HepG2 (cell line): ENCODE results near the gene ME3. TPM values are rescaled to one million over a fixed set of nuclear protein-coding genes. Genes with fewer than 3 reads are reported as not detected.

Experiments used
- ATAC-seq: fragments of 200-7000 bp; cut with Tn5 transposase; 3 replicates; pipeline ENCODE4 v1.9.1; 2020; ENCODE audit warnings: mild to moderate bottlenecking, moderate library complexity
- BruUV-seq: library from RNA; stranded (reverse); fragments of 400-500 nt; replicated peaks from 2 replicates; lab custom pipeline; 2021; lab: Mats Ljungman, UMichigan
- CTCF ChIA-PET: fragments of 300-600 bp; formaldehyde crosslinking; extraction: SDS; loops from one replicate; lab custom pipeline; 2021; ENCODE audit warnings: low total read pairs, inconsistent platforms, low intra/inter-chr PET ratio; lab: Yijun Ruan, JAX
- POLR2A ChIA-PET: fragments of 350-600 bp; sonication (Branson Sonifier 250); formaldehyde crosslinking; loops from one replicate; lab custom pipeline; 2020; ENCODE audit warnings: antibody characterized with exemption, inconsistent platforms; lab: Yijun Ruan, JAX
- DNase-seq: peaks from one replicate; pipeline ENCODE4 v3.0.0-alpha.2; 2015; ENCODE audit warnings: low spot score
- FAIRE-seq: peaks from 3 replicates; lab custom pipeline; 2011; peaks lifted over from hg19 to GRCh38; lab: Jason Lieb, UNC
- H2AFZ ChIP-seq: one replicate; pipeline ENCODE4 v1.6.1; 2011; ENCODE audit warnings: low read length, inconsistent platforms
- H3K27ac ChIP-seq: fragments of 300-600 bp; 3 replicates; pipeline ENCODE4 v1.8.0; 2011; ENCODE audit warnings: mixed run types, mild to moderate bottlenecking, mixed read lengths, low read length, inconsistent platforms; ENCODE audit not compliant: insufficient read depth; ENCODE audit errors: extremely low read length
- H3K27me3 ChIP-seq, 2 experiments: fragments of 200-600 bp in 1 of 2; 2 replicates in 1 of 2; 3 replicates in 1 of 2; pipeline versions ENCODE4 v1.6.0 to v1.8.0; 2011; ENCODE audit warnings: low read length in 2 of 2, mild to moderate bottlenecking in 2 of 2, moderate library complexity in 2 of 2, inconsistent platforms in 1 of 2; ENCODE audit not compliant: insufficient read depth in 2 of 2, control insufficient read depth in 1 of 2
- H3K36me3 ChIP-seq, 2 experiments: fragments of 200-600 bp in 1 of 2; replicated peaks in 1 of 2; 2 replicates in 1 of 2; 3 replicates in 1 of 2; pipeline versions ENCODE4 v1.5.1 to v1.8.0; 2011; ENCODE audit warnings: low read length in 2 of 2, inconsistent platforms in 1 of 2; ENCODE audit not compliant: insufficient read depth in 2 of 2, control insufficient read depth in 1 of 2
- H3K4me1 ChIP-seq: 2 replicates; pipeline ENCODE4 v1.5.1; 2012; ENCODE audit warnings: low read length, inconsistent platforms; ENCODE audit not compliant: insufficient read depth
- H3K4me2 ChIP-seq: 2 replicates; pipeline ENCODE4 v1.6.0; 2011; ENCODE audit warnings: low read depth, low read length, inconsistent platforms
- H3K4me3 ChIP-seq, 3 experiments: fragments of 200-600 bp in 1 of 3; sonication (generic), shearing (Covaris generic) in 1 of 3; replicated peaks in 1 of 3; 2 replicates each; pipeline ENCODE4 v1.5.1; 2011 to 2016; ENCODE audit warnings: low read length in 3 of 3, inconsistent platforms in 2 of 3, low read depth in 2 of 3, mild to moderate bottlenecking in 2 of 3, control low read depth in 1 of 3, mixed read lengths in 1 of 3; ENCODE audit not compliant: insufficient read depth in 1 of 3
- H3K79me2 ChIP-seq: one replicate; pipeline ENCODE4 v1.6.1; 2011; ENCODE audit warnings: low read length, inconsistent platforms; ENCODE audit not compliant: insufficient read depth
- H3K9ac ChIP-seq: 2 replicates; pipeline ENCODE4 v1.6.0; 2011; ENCODE audit warnings: mild to moderate bottlenecking, low read depth, low read length, inconsistent platforms; ENCODE audit not compliant: insufficient read depth
- H3K9me3 ChIP-seq: 2 replicates; pipeline ENCODE4 v1.5.1; 2012; ENCODE audit warnings: mild to moderate bottlenecking, low read length
- H4K20me1 ChIP-seq: 2 replicates; pipeline ENCODE4 v1.6.0; 2011; ENCODE audit warnings: inconsistent platforms, mild to moderate bottlenecking, low read length, moderate library complexity; ENCODE audit not compliant: insufficient read depth
- NAIF1 ChIP-seq: sonication (generic); formaldehyde crosslinking; IDR thresholded peaks from 2 replicates; pipeline ENCODE4 v1.5.0; 2020; ENCODE audit warnings: mild to moderate bottlenecking, missing genetic modification reagents, borderline replicate concordance
- RBM22 ChIP-seq: fragments of 200-400 bp; formaldehyde crosslinking; optimal IDR thresholded peaks from 2 replicates; pipeline ENCODE3; 2017; ENCODE audit warnings: mild to moderate bottlenecking, low read length, moderate library complexity
- SMARCC2 ChIP-seq: fragments of 450-650 bp; IDR thresholded peaks from 2 replicates; pipeline ENCODE4 v1.6.1; 2017; ENCODE audit warnings: antibody characterized with exemption, mild to moderate bottlenecking
- STAT5B ChIP-seq: sonication (generic); formaldehyde crosslinking; IDR thresholded peaks from 2 replicates; pipeline ENCODE4 v1.4.0; 2020; ENCODE audit warnings: missing genetic modification reagents
- ZBTB42 ChIP-seq: sonication (generic); formaldehyde crosslinking; IDR thresholded peaks from 2 replicates; pipeline ENCODE4 v1.5.0; 2020; ENCODE audit warnings: mild to moderate bottlenecking, missing genetic modification reagents
- ZMAT3 ChIP-seq: sonication (generic); formaldehyde crosslinking; conservative IDR thresholded peaks from 2 replicates; pipeline ENCODE4 v1.7.0; 2021; ENCODE audit warnings: missing genetic modification reagents
- ZNF121 ChIP-seq: sonication (generic); formaldehyde crosslinking; IDR thresholded peaks from 2 replicates; pipeline ENCODE4 v1.5.0; 2020; ENCODE audit warnings: mild to moderate bottlenecking, missing genetic modification reagents
- ZNF143 ChIP-seq: sonication (generic); formaldehyde crosslinking; IDR thresholded peaks from 2 replicates; pipeline ENCODE4 v1.4.0; 2020; ENCODE audit warnings: missing genetic modification reagents
- WGBS: methylation state at CpG from one replicate; pipeline ENCODE4 v1.1.6; 2017; ENCODE audit warnings: low lambda C conversion rate; 5-methylcytosine and 5-hydroxymethylcytosine counted together
- in situ Hi-C: cut with HindIII; loops from 2 replicates; pipeline ENCODE4 v1.10.0; 2017; ENCODE audit warnings: low pct_unique_long_range_greater_than_20kb; ENCODE audit not compliant: extremely low pct_ligation_motif_present
- intact Hi-C: fragments of 100-400 bp; cut with micrococcal nuclease; formaldehyde crosslinking; loops from one replicate; pipeline ENCODE4 v1.10.0; 2022; ENCODE audit not compliant: unreplicated experiment
- polyA plus RNA-seq, 8 experiments: library from polyadenylated mRNA; depleted of rRNA in 3 of 8; stranded (reverse) in 7 of 8; unstranded in 1 of 8; fragments of >200 nt; fragmentation: Illumina TruSeq in 4 of 8; extraction: Trizol in 4 of 8; gene quantifications; 2 replicates each; pipeline versions ENCODE4 v1.2.1 to v1.2.3, GENCODE V29; 2011 to 2016; ENCODE audit warnings: low read depth in 4 of 8, missing spikeins in 1 of 8, mixed read lengths in 1 of 8; ENCODE audit not compliant: insufficient read depth in 1 of 8
- total RNA-seq, 5 experiments: library from RNA; depleted of rRNA; stranded (reverse); fragments of >200 nt; fragmentation: Illumina TruSeq; extraction: Trizol; gene quantifications; 2 replicates each; pipeline ENCODE4 v1.2.3, GENCODE V29; 2016; ENCODE audit warnings: low read depth in 1 of 5

The ME3 gene
- total and polyA plus RNA-seq, 2 of the 13 experiments (the other 11 are each of a cell fraction or from before 2014, with no cell fraction given), result not detected

DNA sequence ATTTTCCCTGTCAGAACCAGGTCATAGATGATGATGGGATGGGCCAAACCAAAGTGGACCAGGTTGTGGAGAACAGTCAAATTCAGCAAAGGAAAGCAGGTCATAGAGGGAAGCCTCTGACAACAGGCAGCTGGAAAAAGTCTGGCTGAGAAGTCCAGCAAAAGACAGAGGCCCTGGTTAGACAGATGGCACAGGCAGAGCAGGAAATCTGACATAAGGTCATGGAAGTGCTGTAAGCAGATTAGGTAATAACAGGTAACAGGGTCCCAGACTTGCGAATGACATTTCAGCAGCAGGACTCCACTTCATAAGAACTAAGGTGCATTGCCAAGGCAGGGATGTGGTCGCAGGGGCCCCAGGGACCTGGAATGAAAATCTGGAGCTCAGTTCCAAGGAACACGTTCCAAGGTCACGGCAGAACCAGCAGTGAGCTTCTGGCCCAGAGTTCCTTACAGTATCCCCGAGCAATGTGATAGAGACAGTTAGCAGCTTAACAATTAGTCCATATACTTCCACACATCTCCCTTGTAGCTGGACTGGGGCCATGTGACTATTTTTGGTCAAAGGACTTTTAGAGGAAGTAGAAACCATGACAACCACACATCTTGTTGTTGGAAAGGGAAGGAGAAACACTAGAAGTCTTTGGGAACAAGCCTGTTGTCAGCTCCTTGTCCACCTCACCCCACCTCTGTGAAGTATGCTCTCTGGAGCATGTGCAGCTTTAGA, 75.4 kb downstream of the ME3 start:
- no peak overlapping the region for H3K9ac ChIP-seq
- 51% methylated on average over 5 of the region's 5 CpGs for WGBS
- H3K27me3 ChIP-seq, result no peaks in the 10 kb centered on the region
- H4K20me1 ChIP-seq, result no peaks in the 10 kb centered on the region
- no peaks in the 10 kb centered on the region for H3K79me2 ChIP-seq
- in situ Hi-C loops, result loop anchor here (10.0 kb wide), 1 partner anchor 112 kb away; no protein-coding TSS in a partner anchor
- H3K4me1 ChIP-seq, result peaks cover 19% of the 10 kb centered on the region
- no peaks in the 10 kb centered on the region for H3K9me3 ChIP-seq
- no TSS peak for BruUV-seq
- CTCF ChIA-PET, result no interaction called here
- FAIRE-seq, result no peak
- H3K4me3 ChIP-seq, result no peak overlapping the region
- intact Hi-C loops, result no loop called here
- no peaks in the 10 kb centered on the region for H3K36me3 ChIP-seq
- no peak overlapping the region for H3K27ac ChIP-seq
- no peak for ATAC-seq
- no peak overlapping the region for H3K4me2 ChIP-seq
- no peak for DNase-seq
- POLR2A ChIA-PET, result no interaction called here
- TF ChIP-seq STAT5B (CRISPR knock-in tag) (no peak), SMARCC2 (no peak), ZNF121 (CRISPR knock-in tag) (no peak), ZBTB42 (no peak), NAIF1 (CRISPR knock-in tag) (no peak), ZNF143 (no peak), ZMAT3 (CRISPR knock-in tag) (no peak)
- no peak overlapping the region for H2AFZ ChIP-seq

DNA sequence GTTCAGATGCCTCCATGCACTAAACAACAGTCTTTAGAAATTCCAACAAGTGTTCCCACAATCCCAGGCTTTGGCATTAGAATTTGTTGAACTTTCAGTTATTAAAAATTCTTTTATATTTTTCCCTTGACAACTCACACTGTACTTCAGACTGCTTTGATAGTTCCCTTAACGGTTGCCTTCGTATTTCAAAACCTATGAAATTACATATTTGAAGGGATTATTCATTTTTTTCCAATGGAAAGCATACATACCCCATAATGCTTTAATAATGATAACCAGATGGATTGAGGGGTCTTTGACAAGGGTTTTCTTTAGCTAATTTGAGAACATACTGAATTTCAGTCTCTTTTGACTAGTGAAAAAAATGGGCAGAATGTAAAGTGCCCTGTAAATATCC, 76.5 kb downstream of the ME3 start:
- no peak for ATAC-seq
- H3K27me3 ChIP-seq, result no peaks in the 10 kb centered on the region
- ChIA-PET CTCF (no interaction called here), POLR2A (no interaction called here)
- no peak for FAIRE-seq
- intact Hi-C loops, result no loop called here
- no peaks in the 10 kb centered on the region for H3K9me3 ChIP-seq
- H2AFZ ChIP-seq, result no peak overlapping the region
- H3K9ac ChIP-seq, result no peak overlapping the region
- 25% methylated on average over 2 of the region's 2 CpGs for WGBS
- no peak overlapping the region for H3K27ac ChIP-seq
- BruUV-seq, result no TSS peak
- TF ChIP-seq RBM22, result no peak
- H3K79me2 ChIP-seq, result no peaks in the 10 kb centered on the region
- no peak for DNase-seq
- H3K4me1 ChIP-seq, result peaks cover 26% of the 10 kb centered on the region
- H3K4me3 ChIP-seq, result no peak overlapping the region
- H3K36me3 ChIP-seq, result no peaks in the 10 kb centered on the region
- H4K20me1 ChIP-seq, result no peaks in the 10 kb centered on the region
- H3K4me2 ChIP-seq, result no peak overlapping the region
- in situ Hi-C loops, result loop anchor here (10.0 kb wide), 1 partner anchor 111 kb away; no protein-coding TSS in a partner anchor
